HG02571 (cell line): Measurements from ENCODE around the gene SMCR8.
"Not testable (repeated sequence)": the region's sequence is repeated elsewhere in the genome, so short reads cannot be mapped to it uniquely, and the experiment has no call there.

Source experiments
- ATAC-seq: cut with Tn5 transposase; IDR thresholded peaks from one replicate; pipeline ENCODE4 v1.9.1; 2021; ENCODE audit warnings: mild to moderate bottlenecking, moderate library complexity; ENCODE audit not compliant: unreplicated experiment

Gene SMCR8

DNA sequence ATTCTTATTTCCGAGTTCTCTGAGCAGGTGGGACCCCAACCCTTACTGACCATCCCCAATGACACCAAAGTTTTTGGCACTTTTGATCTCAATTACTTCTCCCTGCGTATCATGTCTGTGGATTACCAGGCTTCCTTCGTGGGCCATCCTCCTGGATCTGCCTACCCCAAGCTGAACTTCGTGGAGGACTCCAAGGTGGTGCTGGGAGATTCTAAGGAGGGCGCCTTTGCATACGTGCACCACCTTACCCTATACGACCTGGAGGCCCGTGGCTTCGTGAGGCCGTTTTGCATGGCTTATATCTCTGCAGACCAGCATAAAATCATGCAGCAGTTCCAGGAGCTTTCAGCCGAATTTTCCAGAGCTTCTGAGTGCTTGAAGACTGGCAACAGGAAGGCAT is 868 bp downstream of the SMCR8 start:
- ATAC-seq, result no peak

DNA sequence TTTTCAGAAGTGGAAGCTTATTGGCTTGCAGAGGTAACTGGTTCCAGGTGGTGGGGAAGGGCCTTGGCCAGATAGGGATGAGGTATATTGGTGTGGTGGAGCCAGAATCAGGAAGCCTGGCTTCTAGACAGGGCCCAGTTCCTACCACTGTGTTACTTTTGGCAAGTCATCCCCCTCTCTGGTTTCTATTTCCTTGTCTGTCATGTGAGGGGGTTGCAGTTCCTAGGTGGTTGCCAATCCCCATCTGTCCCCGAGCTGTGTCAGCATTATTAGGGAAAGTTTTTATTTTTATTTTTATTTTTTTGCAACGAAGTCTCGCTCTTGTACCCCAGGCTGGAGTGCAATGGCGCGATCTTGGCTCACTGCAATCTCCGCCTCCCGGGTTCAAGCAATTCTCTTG is 3.0 kb downstream of the SMCR8 start:
- ATAC-seq, result no peak

DNA sequence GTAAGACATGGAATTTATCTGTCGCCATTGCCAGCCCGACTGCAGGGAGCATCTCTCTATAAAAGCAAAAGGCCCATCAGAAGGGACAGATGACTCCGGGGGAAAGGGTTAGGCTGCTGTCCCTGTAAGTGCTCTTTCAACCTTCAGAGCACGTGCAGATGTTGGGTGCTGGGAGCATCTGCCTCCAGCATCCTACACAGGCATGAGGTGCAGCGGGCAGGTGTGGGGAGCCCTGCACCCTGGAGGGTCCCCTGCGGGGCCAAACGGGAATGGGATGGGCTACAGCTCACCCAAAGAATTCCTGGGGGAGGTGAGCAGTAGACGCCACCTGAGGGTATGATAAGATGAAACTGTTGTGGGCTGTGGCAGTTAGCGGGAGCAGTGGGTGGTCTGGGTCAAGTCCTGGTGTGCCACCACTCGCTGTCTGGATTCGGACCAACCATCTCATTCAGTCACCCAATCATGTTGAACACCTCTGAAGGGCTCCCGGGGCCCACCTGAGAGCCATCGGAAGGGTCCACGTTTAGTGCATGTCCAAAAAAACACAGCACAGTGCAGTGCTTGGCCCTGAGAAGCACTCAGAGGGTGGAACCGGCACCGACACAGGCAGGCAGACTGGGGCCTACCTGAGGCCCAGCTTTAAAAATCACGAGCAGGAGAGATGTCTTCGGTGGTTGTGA is 3.8 kb downstream of the SMCR8 start:
- ATAC-seq, result no peak

DNA sequence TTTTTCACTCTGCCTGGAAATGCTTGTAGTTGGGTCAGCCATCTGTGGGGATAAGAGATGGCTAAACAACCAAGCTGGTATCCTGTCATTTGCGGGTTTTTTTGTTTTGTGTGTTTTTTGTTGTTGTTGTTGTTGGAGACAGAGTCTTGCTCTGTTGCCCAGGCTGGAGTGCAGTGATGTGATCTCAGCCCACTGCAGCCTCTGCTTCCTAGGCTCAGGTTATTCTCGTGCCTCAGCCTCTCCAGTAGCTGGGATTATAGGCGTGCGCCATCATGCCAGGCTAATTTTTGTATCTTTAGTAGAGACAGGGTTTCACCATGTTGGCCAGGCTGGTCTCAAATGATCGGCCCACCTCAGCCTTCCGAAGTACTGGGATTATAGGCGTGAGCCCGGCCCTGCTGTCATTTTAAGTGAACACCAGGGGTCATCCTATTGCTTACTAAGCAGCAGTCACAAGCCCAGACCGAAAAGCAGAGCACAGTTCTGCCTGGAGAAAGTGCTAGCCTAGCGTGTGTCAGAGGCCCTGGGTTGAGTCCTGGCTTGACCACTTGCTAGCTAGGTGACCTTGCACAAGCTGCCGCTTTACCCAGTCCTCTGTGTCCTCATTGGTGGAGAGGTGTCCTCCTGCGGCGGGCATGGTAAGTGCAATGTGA is 4.6 kb downstream of the SMCR8 start:
- ATAC-seq, result no peak

- no peak for ATAC-seq
Measured at GRCh38 chr17:18320301-18320700, 5.2 kb downstream of the SMCR8 start.

- no peak for ATAC-seq
Measured at GRCh38 chr17:18321309-18321708, 6.2 kb downstream of the SMCR8 start.

DNA sequence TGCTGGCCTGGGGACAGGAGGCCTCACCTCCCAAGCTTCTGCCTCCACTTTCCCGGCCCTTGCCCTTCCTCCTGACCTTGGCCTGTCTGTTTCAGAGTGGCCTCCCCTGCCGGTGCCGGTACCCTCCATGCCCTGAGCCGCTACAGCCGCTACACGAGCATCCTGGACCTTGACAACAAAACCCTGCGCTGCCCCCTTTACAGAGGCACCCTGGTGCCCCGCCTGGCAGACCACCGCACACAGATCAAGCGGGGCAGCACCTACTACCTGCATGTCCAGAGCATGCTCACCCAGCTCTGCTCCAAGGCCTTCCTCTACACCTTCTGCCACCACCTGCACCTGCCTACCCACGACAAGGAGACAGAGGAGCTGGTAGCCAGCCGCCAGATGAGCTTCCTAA is 7.4 kb downstream of the SMCR8 start:
- no peak for ATAC-seq

- no peak for ATAC-seq
Measured at GRCh38 chr17:18323007-18323406, 7.9 kb downstream of the SMCR8 start.

DNA sequence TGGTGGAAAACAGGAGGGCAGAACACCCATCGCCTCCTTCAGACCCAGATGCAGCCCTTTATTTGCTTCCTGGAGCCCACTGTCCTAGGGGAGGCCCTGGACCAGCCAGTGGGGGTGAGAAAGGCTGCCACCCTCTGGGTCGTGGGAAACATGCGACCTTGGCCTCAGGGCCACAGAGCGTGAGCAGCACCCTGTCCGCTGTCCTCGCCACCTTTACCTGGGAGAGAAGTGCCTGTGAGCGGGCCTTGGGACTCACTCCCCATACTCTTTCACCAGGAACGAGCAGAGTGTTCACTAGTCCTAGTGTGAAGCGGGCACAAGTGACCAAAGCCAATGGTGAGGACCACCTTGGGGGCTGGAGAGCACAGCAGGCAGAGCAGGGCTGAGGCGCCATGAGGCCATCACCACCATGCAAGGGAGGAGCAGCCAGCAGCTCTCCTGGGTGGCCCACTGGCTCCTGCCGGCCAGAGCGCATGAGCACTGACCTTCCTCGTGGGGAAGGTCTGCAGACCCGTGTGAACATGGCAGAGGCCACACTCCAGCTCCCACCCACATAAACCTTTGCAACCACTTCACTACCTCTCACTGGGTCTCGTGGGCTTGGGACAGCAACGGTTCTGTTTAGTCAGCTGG is 8.5 kb downstream of the SMCR8 start:
- ATAC-seq, result no peak

DNA sequence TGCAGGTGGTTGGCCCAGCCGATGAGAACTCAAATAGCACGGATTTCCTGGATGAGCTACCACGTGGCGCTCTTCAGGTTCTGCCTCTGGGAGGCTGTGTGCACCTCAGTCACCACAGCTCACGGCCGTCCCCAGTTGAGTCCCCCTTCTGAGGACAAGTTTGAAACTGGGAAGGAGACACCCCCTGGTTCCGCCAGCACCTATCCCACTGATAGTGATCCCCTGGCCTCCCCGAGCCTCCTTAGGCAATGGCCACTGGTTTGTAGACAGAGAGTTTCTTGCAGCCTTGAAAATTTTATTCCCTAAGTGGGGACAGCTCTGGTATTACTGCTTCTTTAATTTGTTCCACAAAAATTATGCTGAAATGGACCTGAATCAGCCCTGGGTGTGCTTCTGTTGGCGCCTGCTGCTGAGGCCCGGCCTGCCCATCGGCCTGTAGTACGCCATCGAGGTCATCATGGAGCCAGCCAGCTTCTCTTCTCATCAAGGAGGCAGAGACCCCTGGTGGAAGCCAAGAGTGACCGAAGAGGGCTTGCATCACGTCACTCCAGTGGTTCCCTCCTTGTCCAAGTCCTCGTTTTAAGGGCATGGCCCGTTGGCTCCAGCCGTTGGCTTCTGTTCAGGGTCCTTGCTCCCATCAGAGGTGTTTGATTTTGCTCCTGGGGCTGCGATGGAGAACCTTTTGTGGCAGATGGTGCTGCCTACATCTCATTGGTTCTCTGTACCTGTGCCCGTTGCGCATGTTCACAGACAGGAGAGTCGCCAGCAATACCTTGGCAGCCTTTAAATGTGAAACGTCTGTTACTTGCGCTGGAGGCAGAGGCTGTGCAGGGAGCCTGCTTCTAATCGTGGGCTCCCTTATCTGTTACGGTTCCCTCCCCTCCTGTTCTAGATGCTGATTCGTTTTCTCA is 9.3 kb downstream of the SMCR8 start:
- no peak for ATAC-seq

GRCh38 chr17:18326039-18326438 is 10.9 kb downstream of the SMCR8 start:
- no peak for ATAC-seq

- ATAC-seq, result no peak
Measured at GRCh38 chr17:18326572-18326971, 11.5 kb downstream of the SMCR8 start.

GRCh38 chr17:18327093-18327492 is 12.0 kb downstream of the SMCR8 start:
- ATAC-seq, result no peak

- ATAC-seq, result no peak
Measured at GRCh38 chr17:18327556-18327955, 12.5 kb downstream of the SMCR8 start.

DNA sequence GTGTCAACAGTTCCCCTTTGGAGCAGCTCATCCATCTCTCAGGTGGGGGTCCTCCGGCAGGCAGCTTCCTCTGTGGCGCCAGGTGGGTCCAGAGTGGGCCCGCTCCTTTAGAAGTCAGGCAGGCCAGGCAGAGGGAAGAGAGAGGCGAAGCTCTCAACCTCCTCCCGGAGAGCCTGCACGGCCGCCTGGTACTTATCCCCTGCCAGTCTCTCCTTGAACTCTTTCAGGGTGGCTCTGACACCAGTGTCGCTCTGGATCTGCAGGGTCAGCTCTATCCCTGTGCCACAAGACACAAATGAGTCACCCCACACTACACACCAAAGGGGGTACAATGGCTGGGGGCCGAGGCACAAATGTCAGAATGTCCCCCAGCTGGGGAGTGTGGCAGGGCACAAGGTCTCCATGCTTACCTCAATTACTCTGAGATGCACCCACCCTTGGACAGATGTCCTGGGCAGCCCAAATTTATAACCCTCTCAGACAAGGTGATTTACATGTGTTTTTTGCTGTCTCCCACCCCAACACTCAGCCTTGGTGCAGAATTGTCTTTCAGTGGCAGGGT is 13.6 kb downstream of the SMCR8 start:
- no peak for ATAC-seq

DNA sequence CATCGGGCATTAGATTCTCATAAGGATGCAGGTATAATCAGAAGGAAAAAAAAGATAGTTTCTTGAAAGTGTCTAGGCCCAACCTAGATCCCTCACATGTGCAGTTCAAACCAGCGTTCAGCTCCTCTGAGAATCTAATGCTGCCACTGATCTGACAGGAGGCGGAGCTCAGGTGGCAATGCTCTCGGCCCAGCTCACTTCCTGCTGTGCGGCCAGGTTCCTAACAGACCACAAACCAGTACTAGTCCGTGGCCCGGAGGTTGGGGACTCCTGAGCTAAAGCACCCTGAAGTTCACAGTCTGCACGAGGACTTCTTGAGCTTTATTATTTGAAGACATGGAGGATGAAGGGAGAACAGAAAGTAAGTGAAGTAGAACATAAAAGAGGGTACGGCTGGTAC is 16.8 kb downstream of the SMCR8 start:
- ATAC-seq, result no peak

GRCh38 chr17:18332909-18333489 is 17.9 kb downstream of the SMCR8 start:
- ATAC-seq, result no peak

- ATAC-seq, result not testable (repeated sequence)
Measured at GRCh38 chr17:18338158-18338557, 23.1 kb downstream of the SMCR8 start.

- no peak for ATAC-seq
Measured at GRCh38 chr17:18339933-18340332, 24.8 kb downstream of the SMCR8 start.

DNA sequence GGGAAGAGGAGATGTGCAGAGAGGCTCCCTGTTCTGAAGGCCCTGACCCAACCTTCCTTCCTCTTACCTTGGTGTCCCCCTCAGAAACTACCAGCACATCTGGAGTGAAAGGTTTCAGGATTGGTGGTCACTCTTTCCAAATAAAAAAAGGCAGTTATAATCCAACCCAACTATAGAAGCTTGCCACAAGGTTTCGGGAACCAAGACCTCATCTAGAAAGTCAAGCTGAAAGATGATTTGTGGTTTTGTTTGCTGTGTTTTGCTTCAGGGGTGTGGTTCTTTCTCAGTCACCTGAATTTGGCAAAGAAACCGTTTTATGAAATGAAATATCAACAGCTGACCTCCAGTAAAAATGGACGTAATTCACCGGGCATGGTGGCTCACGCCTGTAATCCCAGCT is 28.9 kb downstream of the SMCR8 start:
- no peak for ATAC-seq

- no peak for ATAC-seq
Measured at GRCh38 chr17:18353541-18353940, 38.4 kb downstream of the SMCR8 start.
